Sigmoid colon (tissue), 4 donors: ENCODE results near the gene RPL38.

Experiments
- CTCF ChIP-seq, 4 experiments: fragments of 450-650 bp in 3 of 4; fragments of 200-600 bp in 1 of 4; IDR thresholded peaks; one replicate each; pipeline ENCODE4 v1.5.1; 2016 to 2019; ENCODE audit warnings: antibody characterized with exemption in 4 of 4, mild to moderate bottlenecking in 3 of 4, moderate library complexity in 2 of 4
- EP300 ChIP-seq, 4 donors: sonication (generic); formaldehyde crosslinking; IDR thresholded peaks; one replicate each; pipeline ENCODE4 v1.6.1; 2017; ENCODE audit warnings: antibody characterized with exemption in 4 of 4
- POLR2A ChIP-seq, 2 donors: fragments of 450-650 bp; IDR thresholded peaks; one replicate each; pipeline ENCODE4 v1.6.1; 2016; ENCODE audit warnings: antibody characterized with exemption in 2 of 2, mild to moderate bottlenecking in 2 of 2, moderate library complexity in 2 of 2

GRCh38 chr17:74185571-74186185 is 17.8 kb upstream of the RPL38 start:
- TF ChIP-seq CTCF (IDR thresholded peaks at IDR 0.05): no peak
- TF ChIP-seq POLR2A (IDR thresholded peaks at IDR 0.05): no peak
- TF ChIP-seq EP300 (IDR thresholded peaks at IDR 0.05): no peak
